ENCODE results near the gene GMIP.

DNA sequence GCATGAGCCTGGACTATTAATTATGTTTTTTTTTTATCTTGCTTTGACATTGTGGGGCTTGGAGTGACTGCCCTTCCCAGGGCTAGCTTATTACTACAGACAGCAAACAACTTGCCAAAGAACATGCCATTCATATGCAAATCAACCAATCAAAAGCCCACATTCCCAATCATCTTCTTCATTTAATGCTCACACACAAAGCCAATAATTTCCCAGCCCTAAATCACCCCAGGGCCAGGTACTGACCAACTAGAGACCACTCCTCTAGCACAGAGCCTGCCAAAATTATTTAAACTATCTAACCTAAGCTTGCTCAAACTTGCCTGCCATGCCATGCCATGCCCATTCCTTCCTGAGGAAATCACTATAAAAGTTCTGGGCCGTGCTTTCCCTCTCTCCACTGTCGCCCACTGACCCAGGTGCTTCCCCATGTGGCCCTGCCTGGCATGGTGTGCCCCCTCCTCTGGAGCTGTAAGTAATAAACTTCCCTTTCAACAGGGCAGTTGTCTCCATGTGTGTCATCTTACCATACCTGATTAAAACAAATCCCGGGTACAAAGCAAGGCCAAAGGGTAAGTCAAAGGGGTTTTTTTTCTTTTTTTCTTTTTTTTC is 40.6 kb downstream of the GMIP start:
- TF ChIP-seq POLR2AphosphoS5 (IDR thresholded peaks at IDR 0.05; ENCODE audit: insufficient read depth in 1 of 2, low read depth in 1 of 2) = no peak
- TF ChIP-seq, protein P1, sequence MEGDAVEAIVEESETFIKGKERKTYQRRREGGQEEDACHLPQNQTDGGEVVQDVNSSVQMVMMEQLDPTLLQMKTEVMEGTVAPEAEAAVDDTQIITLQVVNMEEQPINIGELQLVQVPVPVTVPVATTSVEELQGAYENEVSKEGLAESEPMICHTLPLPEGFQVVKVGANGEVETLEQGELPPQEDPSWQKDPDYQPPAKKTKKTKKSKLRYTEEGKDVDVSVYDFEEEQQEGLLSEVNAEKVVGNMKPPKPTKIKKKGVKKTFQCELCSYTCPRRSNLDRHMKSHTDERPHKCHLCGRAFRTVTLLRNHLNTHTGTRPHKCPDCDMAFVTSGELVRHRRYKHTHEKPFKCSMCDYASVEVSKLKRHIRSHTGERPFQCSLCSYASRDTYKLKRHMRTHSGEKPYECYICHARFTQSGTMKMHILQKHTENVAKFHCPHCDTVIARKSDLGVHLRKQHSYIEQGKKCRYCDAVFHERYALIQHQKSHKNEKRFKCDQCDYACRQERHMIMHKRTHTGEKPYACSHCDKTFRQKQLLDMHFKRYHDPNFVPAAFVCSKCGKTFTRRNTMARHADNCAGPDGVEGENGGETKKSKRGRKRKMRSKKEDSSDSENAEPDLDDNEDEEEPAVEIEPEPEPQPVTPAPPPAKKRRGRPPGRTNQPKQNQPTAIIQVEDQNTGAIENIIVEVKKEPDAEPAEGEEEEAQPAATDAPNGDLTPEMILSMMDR (IDR thresholded peaks at IDR 0.05) = no peak
- TF ChIP-seq POLR2A (IDR thresholded peaks at IDR 0.05) = no peak

Data from vagina (tissue), 2 donors.